H9 (cell line): Measurements from ENCODE around the gene COL8A1. TPM values are rescaled to one million over a fixed set of nuclear protein-coding genes. Genes with fewer than 3 reads are reported as not detected.

Experiments
- DNase-seq: peaks from one replicate; pipeline ENCODE4 v3.0.0-alpha.2; 2017
- H2AFZ ChIP-seq: one replicate; pipeline ENCODE4 v1.6.1; 2013; ENCODE audit warnings: mild to moderate bottlenecking, low read length, control low read depth, moderate library complexity
- H2AK5ac ChIP-seq: 2 replicates; pipeline ENCODE4 v1.6.1; 2013; ENCODE audit warnings: low read length, control low read depth, mixed read lengths; ENCODE audit not compliant: insufficient read length
- H2BK120ac ChIP-seq: one replicate; pipeline ENCODE4 v1.6.1; 2013; ENCODE audit warnings: low read depth, mild to moderate bottlenecking, low read length, control low read depth, inconsistent platforms; ENCODE audit not compliant: poor library complexity, severe bottlenecking
- H2BK12ac ChIP-seq: 2 replicates; pipeline ENCODE4 v1.6.1; 2013; ENCODE audit warnings: low read length, control low read depth, mixed read lengths, low read depth; ENCODE audit not compliant: insufficient read length
- H2BK15ac ChIP-seq: 2 replicates; pipeline ENCODE4 v1.6.1; 2013; ENCODE audit warnings: low read depth, low read length, control low read depth
- H2BK20ac ChIP-seq: one replicate; pipeline ENCODE4 v1.6.1; 2013; ENCODE audit warnings: low read depth, mild to moderate bottlenecking, low read length, control low read depth, inconsistent platforms; ENCODE audit not compliant: poor library complexity, severe bottlenecking
- H2BK5ac ChIP-seq: 2 replicates; pipeline ENCODE4 v1.6.1; 2013; ENCODE audit warnings: low read length, control low read depth, mixed read lengths; ENCODE audit not compliant: insufficient read length
- H3K14ac ChIP-seq: 2 replicates; pipeline ENCODE4 v1.6.1; 2013; ENCODE audit warnings: low read length, control low read depth; ENCODE audit not compliant: insufficient read depth
- H3K18ac ChIP-seq: 2 replicates; pipeline ENCODE4 v1.6.1; 2013; ENCODE audit warnings: low read depth, mild to moderate bottlenecking, mixed read lengths, low read length, control low read depth; ENCODE audit not compliant: insufficient read length
- H3K23ac ChIP-seq: 2 replicates; pipeline ENCODE4 v1.6.1; 2013; ENCODE audit warnings: low read length, control low read depth, mixed read lengths, low read depth; ENCODE audit not compliant: insufficient read length
- H3K23me2 ChIP-seq: 2 replicates; pipeline ENCODE4 v1.6.1; 2013; ENCODE audit warnings: low read depth, mild to moderate bottlenecking, mixed read lengths, low read length, control low read depth; ENCODE audit not compliant: insufficient read length, poor library complexity, severe bottlenecking
- H3K27ac ChIP-seq: 2 replicates; pipeline ENCODE4 v1.5.1; 2013; ENCODE audit warnings: low read length, control low read depth, mixed read lengths, low read depth; ENCODE audit not compliant: insufficient read length
- H3K27me3 ChIP-seq: 2 replicates; pipeline ENCODE4 v1.6.1; 2013; ENCODE audit warnings: low read length, control low read depth, inconsistent platforms; ENCODE audit not compliant: insufficient read depth
- H3K4ac ChIP-seq: 2 replicates; pipeline ENCODE4 v1.6.1; 2013; ENCODE audit warnings: low read depth, mild to moderate bottlenecking, control low read depth, inconsistent platforms, low read length, moderate library complexity
- H3K4me1 ChIP-seq: 2 replicates; pipeline ENCODE4 v1.6.1; 2013; ENCODE audit warnings: low read length, control low read depth, inconsistent platforms; ENCODE audit not compliant: insufficient read depth
- H3K4me2 ChIP-seq: 2 replicates; pipeline ENCODE4 v1.6.1; 2013; ENCODE audit warnings: low read length, control low read depth, mixed read lengths; ENCODE audit not compliant: insufficient read length, insufficient read depth
- H3K56ac ChIP-seq: 2 replicates; pipeline ENCODE4 v1.6.1; 2013; ENCODE audit warnings: low read depth, mild to moderate bottlenecking, mixed read lengths, low read length, control low read depth; ENCODE audit not compliant: insufficient read length
- H3K79me1 ChIP-seq: 2 replicates; pipeline ENCODE4 v1.6.1; 2013; ENCODE audit warnings: low read depth, mild to moderate bottlenecking, moderate library complexity, low read length, control low read depth, inconsistent platforms; ENCODE audit not compliant: insufficient read depth, poor library complexity, severe bottlenecking
- H3K79me2 ChIP-seq: 2 replicates; pipeline ENCODE4 v1.6.1; 2013; ENCODE audit warnings: low read length, control low read depth, inconsistent platforms; ENCODE audit not compliant: insufficient read depth
- H3K9ac ChIP-seq: 2 replicates; pipeline ENCODE4 v1.6.1; 2013; ENCODE audit warnings: low read length, control low read depth, mixed read lengths; ENCODE audit not compliant: insufficient read length; ENCODE audit errors: extremely low read depth
- H3K9me3 ChIP-seq: one replicate; pipeline ENCODE4 v1.6.1; 2013; ENCODE audit warnings: low read depth, low read length, inconsistent platforms; ENCODE audit not compliant: control insufficient read depth
- H3T11ph ChIP-seq: one replicate; pipeline ENCODE4 v1.6.1; 2013; ENCODE audit warnings: mild to moderate bottlenecking, low read length, control low read depth, inconsistent platforms
- H4K20me1 ChIP-seq: one replicate; pipeline ENCODE4 v1.6.1; 2013; ENCODE audit not compliant: control insufficient read depth, insufficient read length, insufficient read depth
- H4K5ac ChIP-seq: 2 replicates; pipeline ENCODE4 v1.6.1; 2013; ENCODE audit warnings: low read depth, mild to moderate bottlenecking, mixed read lengths, low read length, control low read depth; ENCODE audit not compliant: insufficient read length
- H4K8ac ChIP-seq: replicated peaks from 2 replicates; pipeline ENCODE4 v1.6.1; 2013; ENCODE audit warnings: low read length, control low read depth, mixed read lengths, low read depth; ENCODE audit not compliant: insufficient read length
- H4K91ac ChIP-seq: 2 replicates; pipeline ENCODE4 v1.6.1; 2013; ENCODE audit warnings: low read depth, mild to moderate bottlenecking, moderate library complexity, mixed read lengths, low read length, control low read depth; ENCODE audit not compliant: insufficient read length
- H3K27ac Mint-ChIP-seq, 3 experiments: 2 replicates in 2 of 3; 3 replicates in 1 of 3; pipeline ENCODE4 v1.8.0; 2020 to 2021; ENCODE audit warnings: mixed read lengths in 3 of 3, mild to moderate bottlenecking in 1 of 3, moderate library complexity in 1 of 3
- H3K27me3 Mint-ChIP-seq: 2 replicates; pipeline ENCODE4 v1.8.0; 2021; ENCODE audit warnings: low read depth, mild to moderate bottlenecking, moderate library complexity, mixed read lengths
- H3K36me3 Mint-ChIP-seq, 3 experiments: 2 replicates in 2 of 3; 3 replicates in 1 of 3; pipeline ENCODE4 v1.8.0; 2020 to 2021; ENCODE audit warnings: low read depth in 3 of 3, mixed read lengths in 3 of 3; ENCODE audit not compliant: insufficient read depth in 1 of 3
- H3K4me1 Mint-ChIP-seq, 2 experiments: 2 replicates each; pipeline ENCODE4 v1.8.0; 2020; ENCODE audit warnings: mixed read lengths in 2 of 2
- H3K4me3 Mint-ChIP-seq, 2 experiments: 2 replicates in 1 of 2; 3 replicates in 1 of 2; pipeline ENCODE4 v1.8.0; 2020 to 2021; ENCODE audit warnings: mild to moderate bottlenecking in 2 of 2, mixed read lengths in 2 of 2, moderate library complexity in 1 of 2
- H3K9me3 Mint-ChIP-seq, 2 experiments: 2 replicates in 1 of 2; 3 replicates in 1 of 2; pipeline ENCODE4 v1.8.0; 2020; ENCODE audit warnings: mild to moderate bottlenecking in 2 of 2, mixed read lengths in 2 of 2, moderate library complexity in 1 of 2
- CTCF ChIP-seq: fragments of 200-600 bp; sonication (generic); conservative IDR thresholded peaks from 3 replicates; pipeline ENCODE4 v1.8.0; 2021; ENCODE audit warnings: antibody characterized with exemption, mild to moderate bottlenecking
- WGBS: extraction: QIAGEN DNeasy Blood & Tissue Kit; methylation state at CpG from one replicate; pipeline ENCODE4 v1.1.7; 2013; ENCODE audit warnings: missing lambda C conversion rate, low lambda C conversion rate, mixed read lengths; ENCODE audit not compliant: insufficient read length; ENCODE audit errors: extremely low coverage; 5-methylcytosine and 5-hydroxymethylcytosine counted together
- total RNA-seq: library from RNA; stranded (reverse); gene quantifications from 2 replicates; pipeline ENCODE4 v1.2.1, GENCODE V29; 2021

Gene COL8A1
- total RNA-seq, 1 experiment from 2014 or later, result 0.17 TPM

DNA sequence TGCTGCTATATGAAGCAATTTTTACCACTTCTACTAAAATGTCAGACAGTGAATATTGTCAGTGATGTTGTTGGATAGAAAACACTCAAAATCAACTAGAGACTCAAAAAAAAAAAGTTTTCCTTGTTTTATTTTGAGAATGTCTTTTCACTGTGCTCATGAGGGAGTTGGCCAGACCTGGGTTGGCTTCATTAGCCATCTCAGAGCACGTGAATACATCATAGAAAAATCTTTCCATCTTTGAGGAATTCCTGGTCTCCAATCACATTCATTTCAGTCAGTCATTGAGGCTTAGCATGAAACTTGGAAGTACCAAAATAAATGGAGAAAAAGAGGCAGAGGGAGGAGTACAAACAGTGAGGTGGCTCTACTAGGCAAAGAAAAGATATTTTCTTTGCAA is 121.6 kb downstream of the COL8A1 start:
- Mint-ChIP-seq H3K36me3 (no peaks in the 10 kb centered on the region), H3K4me1 (peaks cover under 1 to 4% of the 10 kb centered on the region in 2 experiments)
- H3K56ac ChIP-seq, result no peak overlapping the region

More for the DNA sequence above, 121.6 kb downstream of the COL8A1 start:
- no peak overlapping the region for H3K18ac ChIP-seq
- no peak overlapping the region for H3K9ac ChIP-seq
- H3K4ac ChIP-seq, result no peak overlapping the region
- H3K9me3 Mint-ChIP-seq, result no peaks in the 10 kb centered on the region
- no peaks in the 10 kb centered on the region for H3K4me1 ChIP-seq
- H2BK5ac ChIP-seq, result no peak overlapping the region
- no peaks in the 10 kb centered on the region for H3K9me3 ChIP-seq
- no peaks in the 10 kb centered on the region for H3K79me2 ChIP-seq
- no peaks in the 10 kb centered on the region for H3K27me3 Mint-ChIP-seq
- H3K79me1 ChIP-seq, result no peaks in the 10 kb centered on the region
- WGBS, result no CpG with 5 or more reads among the region's 1 CpG
- no peaks in the 10 kb centered on the region for H3K23me2 ChIP-seq
- H2BK120ac ChIP-seq, result no peak overlapping the region
- H2AK5ac ChIP-seq, result no peak overlapping the region
- H4K5ac ChIP-seq, result no peak overlapping the region
- no peaks in the 10 kb centered on the region for H4K20me1 ChIP-seq
- no peak overlapping the region for H3K4me3 Mint-ChIP-seq
- no peak overlapping the region for H2BK15ac ChIP-seq
- no peak overlapping the region for H2BK12ac ChIP-seq
- H2BK20ac ChIP-seq, result no peak overlapping the region
- H3K27ac ChIP-seq, result no peak overlapping the region
- H4K91ac ChIP-seq, result no peak overlapping the region
- no peaks in the 10 kb centered on the region for H3K27me3 ChIP-seq
- H3K27ac Mint-ChIP-seq, result no peak overlapping the region
- no peak overlapping the region for H3K23ac ChIP-seq
- no peak overlapping the region for H3K14ac ChIP-seq
- no peak overlapping the region for H2AFZ ChIP-seq
- H4K8ac ChIP-seq, result no peak overlapping the region
- H3K4me2 ChIP-seq, result no peak overlapping the region
- H3T11ph ChIP-seq, result no peak overlapping the region
- DNase-seq, result no peak
- TF ChIP-seq CTCF, result no peak
